Measurements from ENCODE around the gene LGI2. TPM values are rescaled to one million over a fixed set of nuclear protein-coding genes. Genes with fewer than 3 reads are reported as not detected.

The LGI2 gene
- total and polyA plus RNA-seq, 2 experiments from 2014 or later: 0.63 to 8.0 TPM

GRCh38 chr4:24956763-24957162 is 74.0 kb downstream of the LGI2 start (continued):
- no peak for TF ChIP-seq REST (IDR thresholded peaks at IDR 0.05; ENCODE audit: unreplicated experiment)
- no peak for TF ChIP-seq ZNF331 (CRISPR knock-in tag; IDR thresholded peaks at IDR 0.05; ENCODE audit: low read depth)

GRCh38 chr4:24956091-24956490 is 74.7 kb downstream of the LGI2 start:
- ATAC-seq: peak; percentile 38; the same call in 1 of the 3 replicates
- Mint-ChIP-seq H3K4me3 (no peak overlapping the region), H3K27ac (no peak overlapping the region), H3K36me3 (ENCODE audit: low read depth) (no peaks in the 10 kb centered on the region), H3K27me3 (ENCODE audit: insufficient read depth, low read depth, poor library complexity) (no peaks in the 10 kb centered on the region), H3K4me1 (peaks cover 7% of the 10 kb centered on the region), H3K9me3 (peaks cover 5% of the 10 kb centered on the region; the same call in 2 of the 3 replicates)
- Histone ChIP-seq H3K9me2 (ENCODE audit: insufficient read depth) (no peaks in the 10 kb centered on the region), H3K27me3 (ENCODE audit: insufficient read depth) (no peaks in the 10 kb centered on the region), H3F3A (replicated peaks; ENCODE audit: low read depth) (no peaks in the 10 kb centered on the region), H3K27ac (ENCODE audit: low read depth) (no peak overlapping the region), H3K4me1 (ENCODE audit: insufficient read depth) (peaks cover 4% of the 10 kb centered on the region), H3K36me3 (ENCODE audit: insufficient read depth) (no peaks in the 10 kb centered on the region), H4K20me1 (replicated peaks; ENCODE audit: insufficient read depth) (no peaks in the 10 kb centered on the region), H3K4me3 (no peak overlapping the region), H3K79me2 (replicated peaks; ENCODE audit: insufficient read depth) (no peaks in the 10 kb centered on the region), H3K4me2 (0 out of 2 replicates have a peak overlapping the region, but pooled peaks have one; percentile 24), H2AFZ (no peak overlapping the region)
- peak; percentile 16 for DNase-seq (ENCODE audit: low spot score)
- TF ChIP-seq EZH2phosphoT487 (IDR thresholded peaks at IDR 0.05; ENCODE audit: unreplicated experiment) (no peak), ZNF462 (CRISPR knock-in tag; IDR thresholded peaks at IDR 0.05) (no peak), ZNF331 (CRISPR knock-in tag; IDR thresholded peaks at IDR 0.05; ENCODE audit: low read depth) (no peak), CTCF (conservative IDR thresholded peaks at IDR 0.05; ENCODE audit: low read depth in 2 of 2) (no peak), NANOG (IDR thresholded peaks at IDR 0.05; ENCODE audit: borderline replicate concordance) (no peak), STAT1 (IDR thresholded peaks at IDR 0.05; ENCODE audit: unreplicated experiment) (no peak), CREB1 (CRISPR knock-in tag; IDR thresholded peaks at IDR 0.05; ENCODE audit: low read depth) (no peak), ZNF114 (CRISPR knock-in tag; IDR thresholded peaks at IDR 0.05) (no peak), POLR2AphosphoS5 (IDR thresholded peaks at IDR 0.05; ENCODE audit: low read depth) (no peak), JUNB (IDR thresholded peaks at IDR 0.05; ENCODE audit: unreplicated experiment) (no peak), EZH2 (IDR thresholded peaks at IDR 0.05; ENCODE audit: low read depth, unreplicated experiment) (no peak)
